Gastrocnemius medialis (tissue), 4 donors: ENCODE measurements around the gene HSD17B12. TPM values are rescaled to one million over a fixed set of nuclear protein-coding genes. Genes with fewer than 3 reads are reported as not detected.
"Not testable (repeated sequence)": the region's sequence is repeated elsewhere in the genome, so short reads cannot be mapped to it uniquely, and the experiment has no call there.

Source experiments
- ATAC-seq, 2 donors: fragments of 150-250 bp; one replicate each; pipeline ENCODE4 v1.9.1; 2016
- DNase-seq, 2 donors: peaks; one replicate each; pipeline ENCODE4 v3.0.0-alpha.2; 2019
- H3K27ac ChIP-seq, 4 donors: fragments of 200-600 bp; sonication (generic); 1 replicate in 1 of 4; 2 replicates in 3 of 4; pipeline ENCODE4 v1.5.1; 2016 to 2018; ENCODE audit warnings: mild to moderate bottlenecking in 2 of 4, moderate library complexity in 1 of 4
- H3K27me3 ChIP-seq, 3 donors: fragments of 200-600 bp; sonication (generic) in 2 of 3; 1 replicate in 1 of 3; 2 replicates in 2 of 3; pipeline versions ENCODE4 v1.5.1 to v1.6.0; 2016 to 2019; ENCODE audit warnings: mild to moderate bottlenecking in 1 of 3, moderate library complexity in 1 of 3
- H3K36me3 ChIP-seq, 2 donors: fragments of 200-600 bp; sonication (generic) in 1 of 2; one replicate each; pipeline ENCODE4 v1.5.1; 2017 to 2018
- H3K4me1 ChIP-seq, 2 donors: fragments of 200-600 bp; sonication (generic) in 1 of 2; one replicate each; pipeline ENCODE4 v1.5.1; 2016 to 2017; ENCODE audit warnings: mild to moderate bottlenecking in 2 of 2
- H3K4me3 ChIP-seq, 4 donors: fragments of 200-600 bp; sonication (generic) in 3 of 4; 1 replicate in 1 of 4; 2 replicates in 3 of 4; pipeline ENCODE4 v1.5.1; 2016 to 2019; ENCODE audit warnings: mild to moderate bottlenecking in 2 of 4
- H3K9me3 ChIP-seq, 3 donors: fragments of 200-600 bp; sonication (generic) in 2 of 3; 1 replicate in 1 of 3; 2 replicates in 2 of 3; pipeline ENCODE4 v1.5.1; 2016 to 2019
- POLR2A ChIP-seq, 2 donors: fragments of 450-650 bp; IDR thresholded peaks; one replicate each; pipeline ENCODE4 v1.6.1; 2017; ENCODE audit warnings: antibody characterized with exemption in 2 of 2, mild to moderate bottlenecking in 2 of 2, moderate library complexity in 2 of 2
- in situ Hi-C, 4 donors: fragments of 200-750 bp; cut with MboI; loops; one replicate each; pipeline versions ENCODE4 v1.15.0 to v1.8.0; 2017; ENCODE audit warnings: low sequenced_read_pairs in 4 of 4
- intact Hi-C: fragments of 100-400 bp; cut with DNase I; formaldehyde crosslinking; loops from one replicate; pipeline ENCODE4 v1.15.1; 2023; ENCODE audit warnings: low total_unique reads
- total RNA-seq, 4 donors: library from RNA; depleted of rRNA; stranded (reverse); fragments of >200 nt; gene quantifications; one replicate each; pipeline versions ENCODE4 v1.1.0 to v1.2.3, GENCODE V29; 2016
- TF ChIP-seq, protein P1 (sequence below), 5 experiments: fragments of 450-650 bp in 3 of 5; fragments of 200-600 bp in 2 of 5; sonication (generic) in 2 of 5; IDR thresholded peaks in 4 of 5; conservative IDR thresholded peaks in 1 of 5; 1 replicate in 4 of 5; 2 replicates in 1 of 5; pipeline ENCODE4 v1.5.1; 2016 to 2019; ENCODE audit warnings: antibody characterized with exemption in 5 of 5, mild to moderate bottlenecking in 3 of 5, moderate library complexity in 3 of 5

The HSD17B12 gene
- total RNA-seq, 4 donors from 2014 or later = 20.5 to 41.1 (median 28.6) TPM

DNA sequence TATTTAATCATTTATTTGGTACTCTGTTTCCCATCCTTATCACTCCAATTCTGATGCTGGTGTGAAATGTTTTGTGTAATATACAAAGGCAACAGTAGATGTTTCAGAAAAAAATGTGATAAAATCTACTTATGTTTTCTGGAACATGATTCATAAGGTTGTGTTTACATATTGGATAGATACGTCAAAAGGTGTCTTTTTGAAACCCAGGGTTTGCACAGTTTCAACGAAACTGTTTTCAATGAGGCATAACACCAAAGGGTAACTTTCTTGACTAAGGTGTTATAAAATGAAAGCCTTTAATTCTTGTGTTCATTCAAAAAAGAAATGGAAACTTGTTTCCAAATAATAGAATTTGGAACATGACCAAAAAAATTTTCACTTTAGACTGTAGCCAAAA lies 33.8 kb upstream of the HSD17B12 start:
- in situ Hi-C loops (no loop called here), intact Hi-C loops (loop anchor here (10.0 kb wide), 2 partner anchors 188 to 228 kb away; no protein-coding TSS in a partner anchor)
- Histone ChIP-seq H3K36me3 (no peaks in the 10 kb centered on the region), H3K4me3 (no peak overlapping the region), H3K27me3 (peaks cover 0 to 1% (median 0%) of the 10 kb centered on the region in 3 donors), H3K9me3 (no peaks in the 10 kb centered on the region), H3K4me1 (peaks cover 17 to 25% of the 10 kb centered on the region in 2 donors), H3K27ac (no peak overlapping the region)
- ATAC-seq (no peak), DNase-seq (no peak)
- TF ChIP-seq POLR2A (IDR thresholded peaks at IDR 0.05) = no peak
- TF ChIP-seq, protein P1, sequence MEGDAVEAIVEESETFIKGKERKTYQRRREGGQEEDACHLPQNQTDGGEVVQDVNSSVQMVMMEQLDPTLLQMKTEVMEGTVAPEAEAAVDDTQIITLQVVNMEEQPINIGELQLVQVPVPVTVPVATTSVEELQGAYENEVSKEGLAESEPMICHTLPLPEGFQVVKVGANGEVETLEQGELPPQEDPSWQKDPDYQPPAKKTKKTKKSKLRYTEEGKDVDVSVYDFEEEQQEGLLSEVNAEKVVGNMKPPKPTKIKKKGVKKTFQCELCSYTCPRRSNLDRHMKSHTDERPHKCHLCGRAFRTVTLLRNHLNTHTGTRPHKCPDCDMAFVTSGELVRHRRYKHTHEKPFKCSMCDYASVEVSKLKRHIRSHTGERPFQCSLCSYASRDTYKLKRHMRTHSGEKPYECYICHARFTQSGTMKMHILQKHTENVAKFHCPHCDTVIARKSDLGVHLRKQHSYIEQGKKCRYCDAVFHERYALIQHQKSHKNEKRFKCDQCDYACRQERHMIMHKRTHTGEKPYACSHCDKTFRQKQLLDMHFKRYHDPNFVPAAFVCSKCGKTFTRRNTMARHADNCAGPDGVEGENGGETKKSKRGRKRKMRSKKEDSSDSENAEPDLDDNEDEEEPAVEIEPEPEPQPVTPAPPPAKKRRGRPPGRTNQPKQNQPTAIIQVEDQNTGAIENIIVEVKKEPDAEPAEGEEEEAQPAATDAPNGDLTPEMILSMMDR (IDR thresholded peaks at IDR 0.05 in 4 of 5, conservative IDR thresholded peaks at IDR 0.05 in 1 of 5) = no peak

GRCh38 chr11:43648888-43649287 lies 31.6 kb upstream of the HSD17B12 start:
- DNase-seq (no peak), ATAC-seq (no peak)
- intact Hi-C loops = loop anchor here (10.0 kb wide), 2 partner anchors 186 to 226 kb away; no protein-coding TSS in a partner anchor
- no peaks in the 10 kb centered on the region for H3K27me3 ChIP-seq
- no peaks in the 10 kb centered on the region for H3K9me3 ChIP-seq
- TF ChIP-seq, protein P1 (IDR thresholded peaks at IDR 0.05 in 4 of 5, conservative IDR thresholded peaks at IDR 0.05 in 1 of 5) = no peak
- no peak for TF ChIP-seq POLR2A (IDR thresholded peaks at IDR 0.05)
- no peak overlapping the region for H3K4me3 ChIP-seq
- no peaks in the 10 kb centered on the region for H3K36me3 ChIP-seq
- in situ Hi-C loops = no loop called here
- H3K27ac ChIP-seq = no peak overlapping the region
- H3K4me1 ChIP-seq = peaks cover 17 to 21% of the 10 kb centered on the region in 2 donors

DNA sequence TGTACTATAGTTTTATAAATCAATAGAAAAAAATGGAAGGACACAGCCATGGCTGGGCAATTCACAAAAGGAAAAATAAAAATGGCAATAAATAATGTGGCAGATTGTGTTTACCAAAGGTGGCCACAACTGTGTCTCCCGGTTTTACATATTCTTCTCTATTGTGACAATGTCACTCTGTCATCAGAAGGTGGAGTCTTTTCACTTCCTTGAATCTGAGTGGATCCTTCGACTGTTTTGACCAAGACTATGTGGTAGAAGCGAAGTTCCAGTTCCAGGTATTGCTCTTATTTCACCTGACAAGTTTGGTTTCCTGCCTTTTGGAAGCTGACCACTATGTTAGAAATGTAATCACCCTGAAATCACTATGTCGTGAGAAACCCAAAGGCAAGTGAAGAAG lies 31.0 kb upstream of the HSD17B12 start:
- Histone ChIP-seq H3K9me3 (no peaks in the 10 kb centered on the region), H3K4me1 (peaks cover 17 to 21% of the 10 kb centered on the region in 2 donors), H3K27me3 (no peaks in the 10 kb centered on the region), H3K36me3 (no peaks in the 10 kb centered on the region), H3K4me3 (no peak overlapping the region), H3K27ac (no peak overlapping the region)
- in situ Hi-C loops (no loop called here), intact Hi-C loops (loop anchor here (10.0 kb wide), 2 partner anchors 185 to 225 kb away; no protein-coding TSS in a partner anchor)
- no peak for DNase-seq
- ATAC-seq = no peak
- TF ChIP-seq POLR2A (IDR thresholded peaks at IDR 0.05) = no peak
- TF ChIP-seq, protein P1 (IDR thresholded peaks at IDR 0.05 in 4 of 5, conservative IDR thresholded peaks at IDR 0.05 in 1 of 5) = no peak

DNA sequence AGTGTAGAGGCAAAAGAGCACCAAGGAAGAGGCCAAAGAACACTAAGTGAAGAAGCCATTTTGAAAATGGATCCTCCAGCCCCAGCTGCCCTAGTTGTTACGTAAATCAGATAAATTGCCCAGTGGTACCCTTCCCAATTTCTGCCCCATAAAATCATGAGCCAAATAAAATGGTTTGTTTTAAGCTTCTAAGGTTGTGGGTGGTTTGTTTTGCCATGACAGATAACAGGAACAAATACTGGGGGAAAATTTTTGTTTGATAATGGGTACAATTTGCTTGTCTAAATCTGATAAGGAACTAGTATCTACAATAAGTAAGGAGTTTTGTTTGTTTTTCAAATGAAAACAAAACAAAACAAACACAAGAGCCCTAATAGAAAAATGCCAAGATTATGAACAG lies 30.6 kb upstream of the HSD17B12 start:
- DNase-seq (no peak), ATAC-seq (no peak)
- intact Hi-C loops (loop anchor here (10.0 kb wide), 2 partner anchors 185 to 225 kb away; no protein-coding TSS in a partner anchor), in situ Hi-C loops (no loop called here)
- H3K9me3 ChIP-seq = no peaks in the 10 kb centered on the region
- H3K27me3 ChIP-seq = no peaks in the 10 kb centered on the region
- peaks cover 12 to 19% of the 10 kb centered on the region in 2 donors for H3K4me1 ChIP-seq
- H3K36me3 ChIP-seq = no peaks in the 10 kb centered on the region
- H3K27ac ChIP-seq = no peak overlapping the region
- H3K4me3 ChIP-seq = no peak overlapping the region
- TF ChIP-seq, protein P1 (IDR thresholded peaks at IDR 0.05 in 4 of 5, conservative IDR thresholded peaks at IDR 0.05 in 1 of 5) = no peak
- no peak for TF ChIP-seq POLR2A (IDR thresholded peaks at IDR 0.05)

GRCh38 chr11:43663018-43663417 lies 17.5 kb upstream of the HSD17B12 start:
- ATAC-seq, in situ Hi-C loops, H3K4me1 ChIP-seq, intact Hi-C loops, H3K27me3 ChIP-seq, H3K27ac ChIP-seq, H3K4me3 ChIP-seq, DNase-seq, H3K9me3 ChIP-seq, H3K36me3 ChIP-seq: not testable (repeated sequence)
